ENCODE data around the gene ANKRD16. TPM values are rescaled to one million over a fixed set of nuclear protein-coding genes. Genes with fewer than 3 reads are reported as not detected.
"Not testable (repeated sequence)": the region's sequence is repeated elsewhere in the genome, so short reads cannot be mapped to it uniquely, and the experiment has no call there.

Gene ANKRD16
- total and polyA plus RNA-seq, 5 donors from 2014 or later = 3.1 to 6.3 (median 3.7) TPM

- not testable (repeated sequence) for H3K9me3 ChIP-seq (ENCODE audit: control insufficient read depth in 2 of 2, low read length in 2 of 2); H3K4me3 Mint-ChIP-seq; H3K4me1 Mint-ChIP-seq; H3K4me3 ChIP-seq (ENCODE audit: low read depth, low read length); DNase-seq; ATAC-seq (ENCODE audit: low read depth in 2 of 2); H3K4me1 ChIP-seq (ENCODE audit: control insufficient read depth, insufficient read depth, low read length, poor library complexity, severe bottlenecking); H3K27me3 ChIP-seq (ENCODE audit: control insufficient read depth, insufficient read depth, low read length); H3K27me3 Mint-ChIP-seq; H3K9me3 Mint-ChIP-seq; H3K27ac ChIP-seq (ENCODE audit: insufficient read depth, low read length, poor library complexity, severe bottlenecking); H3K36me3 ChIP-seq (ENCODE audit: control insufficient read depth, insufficient read depth, low read length)
- Mint-ChIP-seq H3K36me3 (peaks cover 20% of the 10 kb centered on the region), H3K27ac (peak overlapping the region in 1 of 3 donors; percentile 60)
Measured at GRCh38 chr10:5862981-5863685, 26.6 kb downstream of the ANKRD16 start.

DNA sequence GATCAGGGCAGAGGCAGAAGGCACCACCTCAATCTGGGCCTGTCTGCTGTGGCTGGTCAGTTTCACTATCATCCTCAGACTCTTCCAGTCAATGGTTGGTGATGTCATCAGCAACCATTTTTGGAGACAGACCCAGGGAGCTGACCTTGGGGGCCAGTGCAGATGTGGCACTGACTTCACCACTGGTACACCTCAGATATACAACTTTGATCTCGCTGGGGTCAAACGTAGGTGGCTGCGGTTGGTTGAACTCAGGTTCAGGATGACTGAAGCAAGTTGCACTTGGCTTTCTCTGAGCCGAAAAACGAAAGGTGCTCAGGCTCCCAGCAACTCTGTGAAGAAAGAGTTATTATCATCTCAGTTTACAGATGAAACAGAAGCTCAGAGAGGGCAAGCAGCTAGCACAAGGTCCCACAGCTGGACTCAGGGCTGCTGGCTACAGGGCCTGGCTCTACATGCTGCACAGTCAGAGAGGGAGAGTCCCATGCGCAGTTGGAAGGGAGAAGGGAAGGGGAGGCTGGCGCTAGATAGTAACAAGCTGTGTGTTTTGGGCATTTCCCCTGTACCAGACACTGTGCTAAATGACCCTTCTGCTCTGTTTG lies 27.2 kb downstream of the ANKRD16 start:
- no peak overlapping the region for H3K4me3 ChIP-seq (ENCODE audit: low read depth, low read length)
- no peaks in the 10 kb centered on the region for H3K27me3 ChIP-seq (ENCODE audit: control insufficient read depth, insufficient read depth, low read length)
- ATAC-seq (ENCODE audit: low read depth in 2 of 2) (peak in 1 of 2 donors; percentile 16), DNase-seq (no peak)
- Mint-ChIP-seq H3K9me3 (no peaks in the 10 kb centered on the region), H3K4me3 (no peak overlapping the region), H3K27ac (peak overlapping the region in 1 of 3 donors; percentile 58), H3K27me3 (no peaks in the 10 kb centered on the region), H3K36me3 (peaks cover 20% of the 10 kb centered on the region), H3K4me1 (no peaks in the 10 kb centered on the region)
- H3K9me3 ChIP-seq (ENCODE audit: control insufficient read depth in 2 of 2, low read length in 2 of 2) = no peaks in the 10 kb centered on the region
- H3K4me1 ChIP-seq (ENCODE audit: control insufficient read depth, insufficient read depth, low read length, poor library complexity, severe bottlenecking) = no peaks in the 10 kb centered on the region
- H3K36me3 ChIP-seq (ENCODE audit: control insufficient read depth, insufficient read depth, low read length) = no peaks in the 10 kb centered on the region
- H3K27ac ChIP-seq (ENCODE audit: insufficient read depth, low read length, poor library complexity, severe bottlenecking) = no peak overlapping the region

DNA sequence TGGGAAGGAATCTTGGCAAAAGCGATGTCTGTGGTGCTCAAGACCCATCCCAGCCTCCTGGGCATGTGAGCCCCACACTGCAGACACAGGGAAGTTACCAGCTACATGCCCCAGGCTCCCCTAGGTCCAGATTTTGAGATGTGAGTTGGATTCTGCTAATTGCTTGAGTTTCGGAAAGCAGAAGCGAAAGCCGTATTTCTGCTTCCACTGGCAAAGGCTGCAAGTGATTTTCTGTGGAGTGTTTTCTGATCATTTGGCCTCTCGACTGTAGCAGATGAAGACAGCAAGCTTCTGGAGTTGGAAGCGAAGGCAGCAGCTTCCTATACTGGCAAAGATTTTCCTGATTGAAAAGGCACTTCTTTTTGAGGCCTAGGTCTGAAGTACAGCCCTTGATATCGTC lies 29.6 kb downstream of the ANKRD16 start:
- H3K36me3 Mint-ChIP-seq = peaks cover 20% of the 10 kb centered on the region
- no peaks in the 10 kb centered on the region for H3K4me1 Mint-ChIP-seq
- DNase-seq (no peak), ATAC-seq (ENCODE audit: low read depth in 2 of 2) (no peak)
- Histone ChIP-seq H3K9me3 (ENCODE audit: control insufficient read depth in 2 of 2, low read length in 2 of 2) (no peaks in the 10 kb centered on the region), H3K27ac (ENCODE audit: insufficient read depth, low read length, poor library complexity, severe bottlenecking) (no peak overlapping the region), H3K27me3 (ENCODE audit: control insufficient read depth, insufficient read depth, low read length) (no peaks in the 10 kb centered on the region), H3K36me3 (ENCODE audit: control insufficient read depth, insufficient read depth, low read length) (no peaks in the 10 kb centered on the region), H3K4me1 (ENCODE audit: control insufficient read depth, insufficient read depth, low read length, poor library complexity, severe bottlenecking) (no peaks in the 10 kb centered on the region), H3K4me3 (ENCODE audit: low read depth, low read length) (no peak overlapping the region)
- peaks cover 0 to 2% (median 0%) of the 10 kb centered on the region in 7 donors for H3K9me3 Mint-ChIP-seq
- H3K27ac Mint-ChIP-seq = no peak overlapping the region
- H3K4me3 Mint-ChIP-seq = no peak overlapping the region
- no peaks in the 10 kb centered on the region for H3K27me3 Mint-ChIP-seq

DNA sequence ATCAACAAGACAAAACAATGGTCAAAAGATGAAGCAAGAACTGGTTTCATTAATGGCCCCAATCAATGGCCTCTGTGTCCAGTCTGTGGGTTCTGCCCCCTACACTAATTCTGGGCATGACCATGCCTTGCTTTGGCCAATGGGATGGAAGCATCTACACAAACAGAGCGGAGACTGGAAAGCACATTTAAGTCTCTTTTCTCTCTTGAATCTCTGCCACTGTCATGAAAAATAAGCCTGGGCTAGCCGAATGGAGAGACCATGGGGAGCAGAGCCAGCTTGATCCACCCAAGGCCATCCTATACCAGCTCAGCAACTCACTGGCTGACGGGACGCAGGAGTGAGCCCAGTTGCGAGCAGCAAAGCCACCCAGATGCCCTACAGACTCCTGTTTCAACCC lies 30.9 kb downstream of the ANKRD16 start:
- no peak overlapping the region for H3K4me3 Mint-ChIP-seq
- ATAC-seq (ENCODE audit: low read depth in 2 of 2) = no peak
- H3K9me3 Mint-ChIP-seq = peaks cover 0 to 2% (median 0%) of the 10 kb centered on the region in 7 donors

GRCh38 chr10:5856701-5857004 lies 33.0 kb downstream of the ANKRD16 start:
- Mint-ChIP-seq H3K27ac (no peak overlapping the region), H3K4me3 (no peak overlapping the region), H3K9me3 (peaks cover 0 to 3% (median 0%) of the 10 kb centered on the region in 7 donors), H3K36me3 (peaks cover 5% of the 10 kb centered on the region), H3K4me1 (no peaks in the 10 kb centered on the region), H3K27me3 (no peaks in the 10 kb centered on the region)
- no peaks in the 10 kb centered on the region for H3K4me1 ChIP-seq (ENCODE audit: control insufficient read depth, insufficient read depth, low read length, poor library complexity, severe bottlenecking)
- no peaks in the 10 kb centered on the region for H3K27me3 ChIP-seq (ENCODE audit: control insufficient read depth, insufficient read depth, low read length)
- no peaks in the 10 kb centered on the region for H3K9me3 ChIP-seq (ENCODE audit: control insufficient read depth in 2 of 2, low read length in 2 of 2)
- ATAC-seq (ENCODE audit: low read depth in 2 of 2) (no peak), DNase-seq (no peak)
- no peaks in the 10 kb centered on the region for H3K36me3 ChIP-seq (ENCODE audit: control insufficient read depth, insufficient read depth, low read length)
- H3K4me3 ChIP-seq (ENCODE audit: low read depth, low read length) = no peak overlapping the region
- H3K27ac ChIP-seq (ENCODE audit: insufficient read depth, low read length, poor library complexity, severe bottlenecking) = no peak overlapping the region

More for the DNA sequence above, 30.9 kb downstream of the ANKRD16 start:
- H3K9me3 ChIP-seq (ENCODE audit: control insufficient read depth in 2 of 2, low read length in 2 of 2) = no peaks in the 10 kb centered on the region
- no peaks in the 10 kb centered on the region for H3K4me1 Mint-ChIP-seq
- H3K27me3 ChIP-seq (ENCODE audit: control insufficient read depth, insufficient read depth, low read length) = no peaks in the 10 kb centered on the region
- no peak overlapping the region for H3K27ac ChIP-seq (ENCODE audit: insufficient read depth, low read length, poor library complexity, severe bottlenecking)
- no peaks in the 10 kb centered on the region for H3K4me1 ChIP-seq (ENCODE audit: control insufficient read depth, insufficient read depth, low read length, poor library complexity, severe bottlenecking)
- H3K36me3 ChIP-seq (ENCODE audit: control insufficient read depth, insufficient read depth, low read length) = no peaks in the 10 kb centered on the region
- no peaks in the 10 kb centered on the region for H3K27me3 Mint-ChIP-seq
- peaks cover 14% of the 10 kb centered on the region for H3K36me3 Mint-ChIP-seq
- DNase-seq = no peak
- H3K4me3 ChIP-seq (ENCODE audit: low read depth, low read length) = no peak overlapping the region
- H3K27ac Mint-ChIP-seq = no peak overlapping the region

DNA sequence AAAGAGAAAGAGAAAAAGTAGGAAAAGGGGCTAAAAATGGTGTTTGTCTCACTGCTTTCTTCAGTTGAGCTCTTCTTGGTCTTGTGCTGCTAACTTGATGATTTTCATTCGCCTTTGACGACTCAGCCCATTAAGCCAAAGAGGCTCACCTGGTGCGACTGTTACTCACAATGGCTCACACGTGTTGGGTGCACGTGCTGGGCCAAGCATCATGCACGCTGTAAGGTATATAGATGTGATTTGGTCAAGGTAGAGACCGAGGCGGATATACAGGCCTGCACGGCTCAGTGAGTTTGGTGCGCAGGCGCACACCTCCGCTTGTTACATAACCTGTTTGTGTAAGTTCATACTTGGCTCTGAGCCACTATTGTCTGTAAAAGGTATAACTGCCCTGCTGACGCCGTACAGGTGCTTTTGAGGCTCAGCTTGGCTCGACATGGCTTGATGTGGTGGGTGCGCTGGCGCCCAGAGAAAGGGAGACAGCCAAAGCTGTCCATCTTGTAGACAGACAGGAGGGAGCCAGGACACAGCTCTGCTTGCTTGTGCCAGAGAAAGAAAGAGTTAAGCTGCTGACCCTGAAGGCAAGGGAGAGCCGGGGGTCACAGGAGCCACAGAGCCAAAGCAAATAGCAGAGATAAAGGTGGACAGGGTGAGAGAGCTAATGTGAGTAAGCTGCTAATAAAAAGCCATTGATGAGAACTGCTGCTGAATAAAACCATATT lies 33.6 kb downstream of the ANKRD16 start:
- H3K4me1 ChIP-seq (ENCODE audit: control insufficient read depth, insufficient read depth, low read length, poor library complexity, severe bottlenecking) = no peaks in the 10 kb centered on the region
- H3K4me3 ChIP-seq (ENCODE audit: low read depth, low read length) = no peak overlapping the region
- no peaks in the 10 kb centered on the region for H3K36me3 ChIP-seq (ENCODE audit: control insufficient read depth, insufficient read depth, low read length)
- no peak for DNase-seq
- Mint-ChIP-seq H3K4me3 (no peak overlapping the region), H3K36me3 (no peaks in the 10 kb centered on the region), H3K27me3 (no peaks in the 10 kb centered on the region), H3K4me1 (no peaks in the 10 kb centered on the region), H3K27ac (peak overlapping the region in 1 of 3 donors; percentile 69), H3K9me3 (peaks cover 0 to 3% (median 0%) of the 10 kb centered on the region in 7 donors)
- no peaks in the 10 kb centered on the region for H3K9me3 ChIP-seq (ENCODE audit: control insufficient read depth in 2 of 2, low read length in 2 of 2)
- no peaks in the 10 kb centered on the region for H3K27me3 ChIP-seq (ENCODE audit: control insufficient read depth, insufficient read depth, low read length)
- ATAC-seq (ENCODE audit: low read depth in 2 of 2) = no peak
- no peak overlapping the region for H3K27ac ChIP-seq (ENCODE audit: insufficient read depth, low read length, poor library complexity, severe bottlenecking)

DNA sequence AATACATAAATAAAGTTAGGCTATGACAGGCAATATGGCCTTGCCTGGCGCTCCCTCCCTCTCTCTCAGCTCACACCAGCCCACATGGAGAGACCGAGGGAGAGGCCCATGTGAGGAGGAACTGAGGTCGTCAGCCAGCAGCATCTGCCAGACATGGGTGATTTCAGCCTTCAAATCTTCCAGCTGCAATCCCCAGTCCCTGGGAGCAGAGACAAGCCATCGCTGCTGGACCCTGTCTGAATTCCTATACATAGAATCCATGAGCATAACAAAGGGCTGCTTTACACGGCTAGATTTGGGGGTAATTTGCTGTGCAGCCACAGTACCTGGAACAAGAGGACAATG lies 35.6 kb downstream of the ANKRD16 start:
- Mint-ChIP-seq H3K27ac (no peak overlapping the region), H3K4me3 (no peak overlapping the region), H3K36me3 (no peaks in the 10 kb centered on the region), H3K9me3 (peaks cover 0 to 4% (median 0%) of the 10 kb centered on the region in 7 donors), H3K27me3 (no peaks in the 10 kb centered on the region), H3K4me1 (no peaks in the 10 kb centered on the region)
- Histone ChIP-seq H3K27me3 (ENCODE audit: control insufficient read depth, insufficient read depth, low read length) (no peaks in the 10 kb centered on the region), H3K36me3 (ENCODE audit: control insufficient read depth, insufficient read depth, low read length) (no peaks in the 10 kb centered on the region), H3K4me1 (ENCODE audit: control insufficient read depth, insufficient read depth, low read length, poor library complexity, severe bottlenecking) (no peaks in the 10 kb centered on the region), H3K9me3 (ENCODE audit: control insufficient read depth in 2 of 2, low read length in 2 of 2) (no peaks in the 10 kb centered on the region), H3K4me3 (ENCODE audit: low read depth, low read length) (no peak overlapping the region), H3K27ac (ENCODE audit: insufficient read depth, low read length, poor library complexity, severe bottlenecking) (no peak overlapping the region)
- DNase-seq = no peak
- ATAC-seq (ENCODE audit: low read depth in 2 of 2) = no peak
